Transverse colon (tissue), 4 donors: Measurements from ENCODE around the gene CLIC2. TPM values are rescaled to one million over a fixed set of nuclear protein-coding genes. Genes with fewer than 3 reads are reported as not detected.
A peak's percentile ranks its signal among the peaks of the same experiment; 100 is the strongest.
"Not testable (repeated sequence)": the region's sequence is repeated elsewhere in the genome, so short reads cannot be mapped to it uniquely, and the experiment has no call there.

Source experiments
- DNase-seq: peaks from one replicate; pipeline ENCODE4 v3.0.0-alpha.2; 2019
- H3K27ac ChIP-seq, 4 donors: fragments of 200-600 bp; sonication (generic); 2 replicates each; pipeline ENCODE4 v1.5.1; 2016 to 2018; ENCODE audit warnings: inconsistent platforms in 4 of 4
- H3K27me3 ChIP-seq: fragments of 200-600 bp; sonication (generic); 2 replicates; pipeline ENCODE4 v1.5.1; 2017; ENCODE audit warnings: inconsistent platforms
- H3K36me3 ChIP-seq, 4 donors: fragments of 200-600 bp; sonication (generic); 2 replicates each; pipeline ENCODE4 v1.5.1; 2017 to 2019; ENCODE audit warnings: inconsistent platforms in 4 of 4
- H3K4me1 ChIP-seq, 4 donors: fragments of 200-600 bp; sonication (generic); 2 replicates each; pipeline ENCODE4 v1.5.1; 2017 to 2020; ENCODE audit warnings: inconsistent platforms in 4 of 4
- H3K4me3 ChIP-seq, 4 donors: fragments of 200-600 bp; sonication (generic); 1 replicate in 1 of 4; 2 replicates in 3 of 4; pipeline versions ENCODE4 v1.5.1 to v1.6.1; 2017 to 2019; ENCODE audit warnings: inconsistent platforms in 4 of 4
- H3K9me3 ChIP-seq, 2 donors: fragments of 200-600 bp; sonication (generic); 2 replicates each; pipeline ENCODE4 v1.5.1; 2017 to 2019; ENCODE audit warnings: inconsistent platforms in 2 of 2
- CTCF ChIP-seq, 5 experiments: fragments of 200-600 bp in 3 of 5; fragments of 450-650 bp in 2 of 5; sonication (generic) in 3 of 5; IDR thresholded peaks; 1 replicate in 2 of 5; 2 replicates in 3 of 5; pipeline ENCODE4 v1.5.1; 2016 to 2017; ENCODE audit warnings: antibody characterized with exemption in 5 of 5, inconsistent platforms in 3 of 5, mild to moderate bottlenecking in 2 of 5, moderate library complexity in 1 of 5
- EP300 ChIP-seq: sonication (generic); formaldehyde crosslinking; IDR thresholded peaks from one replicate; pipeline ENCODE4 v1.6.1; 2017; ENCODE audit warnings: antibody characterized with exemption, low read depth
- POLR2A ChIP-seq: fragments of 450-650 bp; IDR thresholded peaks from one replicate; pipeline ENCODE4 v1.6.1; 2016; ENCODE audit warnings: antibody characterized with exemption, mild to moderate bottlenecking, moderate library complexity
- POLR2AphosphoS5 ChIP-seq, 3 donors: sonication (generic); formaldehyde crosslinking; IDR thresholded peaks; one replicate each; pipeline ENCODE4 v1.6.1; 2016; ENCODE audit warnings: antibody characterized with exemption in 3 of 3
- whole genome bisulfite sequencing, 2 donors: methylation state at CpG; one replicate each; pipeline ENCODE4 v1.1.5; 2018; ENCODE audit warnings: low coverage in 1 of 2; 5-methylcytosine and 5-hydroxymethylcytosine counted together
- in situ Hi-C, 4 donors: fragments of 200-750 bp; cut with MboI; loops; one replicate each; pipeline versions ENCODE4 v1.15.0 to v1.15.1; 2017; ENCODE audit warnings: low sequenced_read_pairs in 3 of 4, low pct_ligation_motif_present in 1 of 4, low pct_unique_long_range_greater_than_20kb in 1 of 4
- intact Hi-C: fragments of 100-400 bp; cut with DNase I; formaldehyde crosslinking; loops from one replicate; pipeline ENCODE4 v1.15.1; 2023; ENCODE audit warnings: low total_unique reads
- total RNA-seq, 4 donors: library from RNA; depleted of rRNA; stranded (reverse); fragments of >200 nt; gene quantifications; one replicate each; pipeline ENCODE4 v1.1.0, GENCODE V29; 2016

The CLIC2 gene
- total RNA-seq, 4 donors from 2014 or later: 0.20 to 7.8 (median 2.1) TPM

GRCh38 chrX:155270969-155271368 lies 63.4 kb downstream of the CLIC2 start:
- H3K27me3 ChIP-seq: no peaks in the 10 kb centered on the region
- no peaks in the 10 kb centered on the region for H3K36me3 ChIP-seq
- no peak overlapping the region for H3K4me3 ChIP-seq
- DNase-seq: no peak
- H3K4me1 ChIP-seq: no peaks in the 10 kb centered on the region
- 91% methylated on average over 1 of the region's 1 CpG; no CpG with 5 or more reads in 1 of the 2 donors for WGBS, 2 donors
- intact Hi-C loops (no loop called here), in situ Hi-C loops (no loop called here)
- no peaks in the 10 kb centered on the region for H3K9me3 ChIP-seq
- TF ChIP-seq CTCF (IDR thresholded peaks at IDR 0.05) (no peak), POLR2A (no peak), POLR2AphosphoS5 (IDR thresholded peaks at IDR 0.05) (no peak), EP300 (no peak)
- H3K27ac ChIP-seq: no peak overlapping the region

- intact Hi-C loops, H3K9me3 ChIP-seq, H3K27ac ChIP-seq, H3K4me3 ChIP-seq, DNase-seq, H3K4me1 ChIP-seq, in situ Hi-C loops, H3K36me3 ChIP-seq, H3K27me3 ChIP-seq: not testable (repeated sequence)
- WGBS, 2 donors: 80 to 86% methylated on average over 1 of the region's 1 CpG
Measured at GRCh38 chrX:155267995-155268394, 66.4 kb downstream of the CLIC2 start.

GRCh38 chrX:155266439-155266838 lies 68.0 kb downstream of the CLIC2 start:
- Histone ChIP-seq H3K4me1 (no peaks in the 10 kb centered on the region), H3K27me3 (peaks cover 9% of the 10 kb centered on the region), H3K27ac (no peak overlapping the region), H3K36me3 (no peaks in the 10 kb centered on the region), H3K4me3 (no peak overlapping the region), H3K9me3 (no peaks in the 10 kb centered on the region)
- DNase-seq: no peak
- intact Hi-C loops: no loop called here
- in situ Hi-C loops: no loop called here
- WGBS, 2 donors: 75% methylated on average over 1 of the region's 1 CpG; no CpG with 5 or more reads in 1 of the 2 donors
- no peak for TF ChIP-seq POLR2AphosphoS5 (IDR thresholded peaks at IDR 0.05)
- no peak for TF ChIP-seq POLR2A
- no peak for TF ChIP-seq CTCF (IDR thresholded peaks at IDR 0.05)
- TF ChIP-seq EP300: no peak

GRCh38 chrX:155263854-155264628 lies 70.4 kb downstream of the CLIC2 start, which contains the start of gene RAB39B:
Gene RAB39B, minus strand, starts transcription at chrX:155264491. Its CDS starts 203 bp downstream, at chrX:155264288.
- in situ Hi-C loops: no loop called here
- peak within 1 kb of the TSS in 3 of 4 donors; percentile 15 to 41 (median 22) for H3K4me3 ChIP-seq
- H3K9me3 ChIP-seq: no peaks in the 10 kb centered on the region
- no peak for TF ChIP-seq POLR2AphosphoS5 (IDR thresholded peaks at IDR 0.05)
- no peak for TF ChIP-seq EP300
- no peak for TF ChIP-seq CTCF (IDR thresholded peaks at IDR 0.05)
- no peak for TF ChIP-seq POLR2A
- peak within 1 kb of the TSS in 3 of 4 donors; percentile 9 to 53 (median 26) for H3K27ac ChIP-seq
- intact Hi-C loops: no loop called here
- peak; percentile 38 for DNase-seq
- H3K27me3 ChIP-seq: peaks cover 9% of the 10 kb centered on the region
- no peaks in the 10 kb centered on the region for H3K36me3 ChIP-seq
- 3 to 46% methylated on average over 8 to 32 of the region's 58 CpGs for WGBS, 2 donors
- H3K4me1 ChIP-seq: no peaks in the 10 kb centered on the region
